GM21423 (cell line): ENCODE results near the gene TEX19.
"Not testable (repeated sequence)": the region's sequence is repeated elsewhere in the genome, so short reads cannot be mapped to it uniquely, and the experiment has no call there.

Experiments
- ATAC-seq: cut with Tn5 transposase; IDR thresholded peaks from one replicate; pipeline ENCODE4 v1.9.1; 2021; ENCODE audit warnings: mild to moderate bottlenecking, moderate library complexity; ENCODE audit not compliant: unreplicated experiment

The TEX19 gene

GRCh38 chr17:82351713-82352488 lies 7.1 kb upstream of the TEX19 start:
- peak; percentile 54 for ATAC-seq

DNA sequence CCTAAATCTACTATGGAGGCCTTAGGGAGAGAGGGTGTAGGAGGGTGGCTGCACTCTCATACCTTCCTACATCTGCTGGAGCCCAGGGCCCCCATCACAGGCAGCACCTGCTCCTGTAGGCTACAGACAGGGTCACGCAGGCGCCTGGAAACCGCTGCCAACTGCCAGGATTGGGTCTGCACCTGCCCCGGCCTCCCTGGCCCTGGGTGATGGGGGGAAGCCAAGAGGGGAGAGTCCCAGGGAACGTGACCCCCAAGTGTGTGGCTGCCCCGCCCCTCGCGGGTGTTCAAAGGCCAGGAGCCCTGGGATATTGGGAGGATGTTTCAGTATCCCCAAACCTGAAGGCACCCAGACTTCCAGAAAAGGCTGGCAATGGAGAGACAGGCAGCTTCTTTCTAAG lies 5.6 kb upstream of the TEX19 start:
- ATAC-seq = no peak

GRCh38 chr17:82354804-82355308 lies 4.2 kb upstream of the TEX19 start:
- no peak for ATAC-seq

GRCh38 chr17:82355770-82356427 lies 3.1 kb upstream of the TEX19 start:
- no peak for ATAC-seq

DNA sequence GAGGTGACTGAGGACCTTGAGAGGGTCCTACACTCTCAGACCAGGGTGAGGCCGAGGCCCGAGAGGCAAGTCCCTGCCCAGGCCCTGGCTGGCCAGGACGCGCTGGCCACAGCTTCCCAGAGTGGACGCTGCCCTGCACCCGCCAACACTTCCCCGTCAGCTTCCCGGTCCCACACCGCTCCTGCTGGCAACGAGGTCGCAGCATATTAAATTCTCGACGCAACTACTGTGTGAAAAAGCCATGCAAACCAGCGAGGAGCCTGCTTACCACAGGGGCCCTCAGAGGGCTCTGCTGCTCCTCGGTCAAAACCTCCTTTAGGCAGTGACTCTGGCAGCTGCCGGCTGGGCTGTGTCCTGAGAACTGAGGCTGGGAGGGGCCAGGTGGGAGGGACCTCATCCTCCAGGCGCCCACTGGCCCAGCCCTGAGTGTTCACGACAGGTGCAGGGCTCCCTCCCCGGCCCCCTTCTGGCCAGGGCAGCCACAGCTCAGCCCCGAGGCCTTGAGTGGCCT lies 2.1 kb upstream of the TEX19 start:
- ATAC-seq = no peak

GRCh38 chr17:82357394-82357793 lies 1.7 kb upstream of the TEX19 start:
- ATAC-seq = no peak

DNA sequence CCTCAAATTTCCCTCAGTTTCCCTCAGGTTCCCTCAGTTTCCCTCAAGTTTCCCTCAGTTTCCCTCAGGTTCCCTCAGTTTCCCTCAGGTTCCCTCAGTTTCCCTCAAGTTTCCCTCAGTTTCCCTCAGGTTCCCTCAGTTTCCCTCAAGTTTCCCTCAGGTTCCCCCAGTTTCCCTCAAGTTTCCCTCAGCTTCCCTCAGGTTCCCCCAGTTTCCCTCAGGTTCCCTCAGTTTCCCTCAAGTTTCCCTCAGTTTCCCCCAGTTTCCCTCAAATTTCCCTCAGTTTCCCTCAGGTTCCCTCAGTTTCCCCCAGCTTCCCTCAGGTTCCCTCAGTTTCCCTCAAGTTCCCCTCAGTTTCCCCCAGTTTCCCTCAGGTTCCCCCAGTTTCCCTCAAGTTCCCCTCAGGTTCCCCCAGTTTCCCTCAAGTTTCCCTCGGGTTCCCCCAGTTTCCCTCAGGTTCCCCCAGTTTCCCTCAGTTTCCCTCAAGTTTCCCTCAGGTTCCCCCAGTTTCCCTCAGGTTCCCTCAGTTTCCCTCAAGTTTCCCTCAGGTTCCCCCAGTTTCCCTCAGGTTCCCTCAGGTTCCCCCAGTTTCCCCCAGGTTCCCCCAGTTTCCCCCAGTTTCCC lies 516 bp downstream of the TEX19 start:
- not testable (repeated sequence) for ATAC-seq

DNA sequence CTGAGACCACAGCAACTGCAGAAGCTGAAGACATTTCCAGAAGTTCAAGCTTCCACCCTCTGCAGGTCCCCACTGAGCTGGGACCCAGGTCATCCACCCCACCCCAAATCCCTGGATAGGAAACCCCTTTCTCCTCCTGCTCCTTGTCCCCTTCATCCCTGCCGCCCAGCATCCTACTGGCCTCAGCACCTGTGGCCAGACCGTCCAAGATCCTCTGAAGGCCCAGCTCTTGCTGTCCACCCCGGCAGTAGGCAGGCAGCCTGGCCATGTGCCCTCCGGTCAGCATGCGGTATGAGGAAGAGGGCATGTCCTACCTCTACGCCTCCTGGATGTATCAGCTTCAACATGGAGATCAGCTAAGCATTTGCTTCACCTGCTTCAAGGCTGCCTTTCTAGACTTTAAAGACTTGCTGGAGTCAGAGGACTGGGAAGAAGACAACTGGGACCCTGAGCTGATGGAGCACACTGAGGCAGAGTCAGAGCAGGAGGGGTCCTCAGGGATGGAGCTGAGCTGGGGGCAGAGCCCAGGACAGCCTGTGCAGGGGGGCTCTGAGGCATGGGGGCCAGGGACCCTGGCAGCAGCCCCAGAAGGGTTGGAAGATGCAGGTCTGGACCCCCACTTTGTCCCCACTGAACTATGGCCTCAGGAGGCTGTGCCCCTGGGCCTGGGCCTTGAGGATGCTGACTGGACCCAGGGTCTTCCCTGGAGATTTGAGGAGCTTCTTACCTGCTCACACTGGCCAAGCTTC lies 3.0 kb downstream of the TEX19 start:
- ATAC-seq = no peak

GRCh38 chr17:82365606-82366295 lies 6.7 kb downstream of the TEX19 start:
- ATAC-seq = no peak

DNA sequence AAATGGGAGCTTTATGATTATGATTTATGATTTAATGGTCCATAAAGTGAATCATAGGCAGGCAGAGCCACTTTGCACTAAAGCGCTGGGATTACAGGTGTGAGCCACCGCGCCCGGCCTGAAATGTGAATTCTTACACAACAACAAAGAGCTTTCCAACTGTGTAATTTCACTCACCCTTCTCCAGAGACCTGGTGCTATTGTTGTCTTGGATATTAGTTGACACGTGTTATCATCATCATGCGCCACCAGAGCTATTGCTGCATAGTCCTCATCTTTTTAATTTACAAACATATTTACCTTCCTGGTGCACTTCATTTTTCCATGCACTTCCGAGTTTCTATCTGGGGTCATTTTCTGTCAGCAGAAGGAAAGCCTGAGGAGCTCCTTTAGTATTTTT lies 7.7 kb downstream of the TEX19 start:
- no peak for ATAC-seq

- ATAC-seq = no peak
Observed at GRCh38 chr17:82367724-82368524, 8.9 kb downstream of the TEX19 start.

GRCh38 chr17:82369211-82369610 lies 10.2 kb downstream of the TEX19 start:
- ATAC-seq = no peak

DNA sequence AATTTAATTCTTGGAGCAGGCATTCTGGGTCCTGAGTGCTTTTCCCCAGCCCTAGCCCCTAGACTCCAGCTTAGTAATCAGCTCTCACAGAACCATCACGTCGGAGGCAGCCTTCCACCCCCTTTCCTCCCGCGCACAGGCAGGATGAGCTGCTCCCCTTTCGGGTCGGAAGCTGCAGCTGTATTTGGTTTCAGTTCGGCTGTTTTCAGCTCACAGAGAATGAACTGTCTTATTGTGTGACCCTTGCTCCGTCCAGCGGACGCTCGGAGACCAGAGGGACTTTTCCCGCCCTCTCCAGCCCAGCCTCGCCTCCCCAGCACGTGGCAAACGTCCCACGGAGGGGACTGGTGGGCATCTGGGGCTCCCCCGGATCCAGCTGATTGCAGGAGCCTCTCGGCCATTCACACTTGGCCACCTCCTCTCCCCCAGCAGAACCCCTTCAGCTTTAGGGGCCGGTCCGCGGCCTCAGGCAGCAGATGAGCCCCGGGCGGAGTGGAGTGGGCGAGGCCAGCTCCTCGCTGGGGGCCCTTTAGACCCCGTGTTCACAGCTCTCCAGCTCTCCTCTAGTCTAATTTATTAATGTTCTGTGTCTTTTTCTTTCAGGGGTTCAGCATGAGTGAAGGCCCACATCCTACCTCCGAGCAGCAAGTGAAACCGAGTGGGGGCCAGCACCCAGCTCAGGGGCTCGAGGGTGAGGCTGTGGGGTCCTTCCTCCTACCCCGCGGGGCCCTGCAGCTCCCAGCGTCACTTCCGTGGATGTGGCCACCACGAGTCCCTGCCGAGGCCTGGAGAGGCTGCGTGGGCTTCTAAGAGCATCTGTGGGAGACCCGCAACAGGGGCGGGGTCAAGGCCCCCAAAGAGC lies 11.7 kb downstream of the TEX19 start:
- ATAC-seq = no peak

GRCh38 chr17:82371333-82372248 lies 12.5 kb downstream of the TEX19 start, which contains the start of gene UTS2R:
Gene UTS2R (plus strand): TSS chr17:82371765. CDS start chr17:82374325, 2,560 bp downstream.
- ATAC-seq = no peak

- ATAC-seq = no peak
Observed at GRCh38 chr17:82372249-82373071, 13.4 kb downstream of the TEX19 start.

- ATAC-seq = not testable (repeated sequence)
Observed at GRCh38 chr17:82373072-82373452, 14.0 kb downstream of the TEX19 start.
